HG02623 (cell line): ENCODE results near the gene FSCN2.
"Not testable (repeated sequence)": the region's sequence is repeated elsewhere in the genome, so short reads cannot be mapped to it uniquely, and the experiment has no call there.

Experiments used
- ATAC-seq: cut with Tn5 transposase; IDR thresholded peaks from one replicate; pipeline ENCODE4 v1.9.1; 2021; ENCODE audit warnings: moderate library complexity; ENCODE audit not compliant: unreplicated experiment

The FSCN2 gene

GRCh38 chr17:81524039-81524864 lies 3.9 kb upstream of the FSCN2 start:
- ATAC-seq: no peak

- ATAC-seq: no peak
Observed at GRCh38 chr17:81524865-81525159, 3.4 kb upstream of the FSCN2 start.

GRCh38 chr17:81526662-81527571 lies 1.3 kb upstream of the FSCN2 start:
- ATAC-seq: no peak

- ATAC-seq: no peak
Observed at GRCh38 chr17:81528384-81528650, 140 bp downstream of the FSCN2 start.

GRCh38 chr17:81528651-81529436 lies 667 bp downstream of the FSCN2 start:
- no peak for ATAC-seq

- ATAC-seq: no peak
Observed at GRCh38 chr17:81529437-81529803, 1.2 kb downstream of the FSCN2 start.

GRCh38 chr17:81531013-81531412 lies 2.8 kb downstream of the FSCN2 start:
- ATAC-seq: not testable (repeated sequence)

- ATAC-seq: not testable (repeated sequence)
Observed at GRCh38 chr17:81531998-81532404, 3.8 kb downstream of the FSCN2 start.

- ATAC-seq: no peak
Observed at GRCh38 chr17:81532490-81533287, 4.5 kb downstream of the FSCN2 start.

GRCh38 chr17:81533339-81534141 lies 5.4 kb downstream of the FSCN2 start:
- no peak for ATAC-seq

- no peak for ATAC-seq
Observed at GRCh38 chr17:81534157-81535006, 6.2 kb downstream of the FSCN2 start.

- no peak for ATAC-seq
Observed at GRCh38 chr17:81535007-81535328, 6.8 kb downstream of the FSCN2 start.

- ATAC-seq: no peak
Observed at GRCh38 chr17:81535480-81536298, 7.5 kb downstream of the FSCN2 start.

GRCh38 chr17:81536299-81537290 lies 8.4 kb downstream of the FSCN2 start:
- no peak for ATAC-seq

- ATAC-seq: no peak
Observed at GRCh38 chr17:81537343-81537855, 9.2 kb downstream of the FSCN2 start.

GRCh38 chr17:81537856-81538555 lies 9.8 kb downstream of the FSCN2 start:
- no peak for ATAC-seq
